Activated naive CD4-positive, alpha-beta T cell treated with anti-CD3 and anti-CD28 coated beads, Interleukin-2, amount 50 U/mL, for 16 hours (primary cell): ENCODE measurements around the gene GUCA2B.

Source experiments
- DNase-seq: peaks from one replicate; pipeline ENCODE4 v3.0.0-alpha.2; 2020

Gene GUCA2B

DNA sequence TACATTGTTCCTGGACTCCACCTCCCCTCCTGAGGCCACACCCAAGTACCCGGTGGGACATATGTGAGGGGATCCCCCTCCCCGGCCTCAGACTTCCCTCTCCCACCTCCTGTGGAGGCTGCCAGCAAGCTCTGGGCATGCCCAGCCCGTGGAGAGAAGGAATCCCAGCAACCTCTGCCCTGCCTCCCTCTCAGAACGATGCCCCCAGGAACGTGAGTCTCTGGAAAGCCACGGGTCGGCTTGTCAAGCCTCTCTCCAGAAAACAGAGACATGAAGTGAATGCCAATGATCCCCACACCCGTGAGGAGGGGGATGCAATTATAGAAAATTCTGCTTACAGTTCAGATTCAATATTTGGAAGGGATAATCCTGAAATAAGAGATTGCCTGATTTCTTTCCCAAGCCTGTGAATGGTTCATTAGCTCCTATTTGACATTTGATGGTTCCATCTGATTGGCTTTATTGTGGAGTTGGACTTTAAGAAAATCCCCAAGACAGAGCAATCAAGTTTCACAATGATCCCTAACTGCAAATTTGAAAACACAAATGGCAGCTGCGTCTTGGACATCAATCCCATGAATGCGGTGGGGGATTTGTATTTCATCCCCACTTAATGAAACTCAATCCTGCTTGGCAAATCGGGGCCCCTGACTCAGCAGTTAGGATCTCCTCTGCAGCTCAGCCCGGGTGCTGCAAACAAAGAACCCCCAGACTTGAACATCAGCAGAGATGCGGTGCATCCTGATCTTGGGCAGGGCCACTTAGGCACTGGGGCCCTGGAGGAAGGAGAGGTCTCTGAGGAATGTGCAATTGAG is 9.1 kb upstream of the GUCA2B start:
- DNase-seq = no peak

DNA sequence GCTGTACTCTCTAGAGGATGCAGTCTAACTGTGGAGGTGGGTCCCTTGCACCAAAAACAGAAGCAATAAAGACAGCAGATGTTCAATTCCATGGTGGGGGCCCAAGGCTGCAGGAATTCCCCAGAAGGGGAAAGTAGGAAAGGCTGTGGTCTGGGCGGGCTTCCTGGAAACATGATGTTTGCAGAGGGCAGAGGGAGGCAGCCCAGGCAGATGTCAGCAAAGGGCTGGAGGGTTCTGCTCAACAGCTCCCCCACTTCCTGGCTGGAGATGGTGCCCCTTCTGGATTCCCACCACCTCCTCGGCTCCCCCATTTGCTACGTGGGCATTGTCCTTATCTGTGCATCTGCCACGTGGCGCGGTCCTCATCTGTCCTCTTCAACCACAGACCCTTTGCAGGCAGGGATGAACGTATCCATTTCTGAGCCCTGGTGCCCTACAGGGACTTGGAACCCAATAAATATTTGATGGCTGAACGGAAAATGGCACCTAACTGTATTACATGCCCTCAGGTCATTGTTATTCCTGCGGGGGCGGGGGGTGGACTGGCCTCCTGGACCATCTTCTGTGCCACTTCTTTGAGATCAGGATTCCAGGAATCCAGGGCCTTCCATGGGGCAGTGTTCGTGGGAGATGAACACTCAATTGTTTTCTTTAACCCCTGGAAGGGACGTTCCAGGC is 8.4 kb upstream of the GUCA2B start:
- DNase-seq = no peak

DNA sequence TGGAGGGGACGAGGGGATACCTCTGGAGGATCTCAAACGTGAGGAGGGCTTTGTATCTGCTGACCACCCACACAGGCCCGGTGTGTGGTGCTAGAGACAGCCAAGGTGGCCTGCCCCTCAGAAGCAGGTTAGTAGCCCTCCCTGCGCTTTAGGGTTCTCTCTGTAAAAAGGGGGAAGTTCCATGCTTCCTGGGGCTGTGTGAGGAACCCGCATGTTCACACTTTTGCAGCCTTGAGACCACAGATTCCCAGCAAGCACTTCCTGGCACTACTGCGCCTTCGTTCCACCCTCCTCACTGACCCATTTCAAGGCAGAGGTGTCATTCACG is 7.9 kb upstream of the GUCA2B start:
- no peak for DNase-seq

DNA sequence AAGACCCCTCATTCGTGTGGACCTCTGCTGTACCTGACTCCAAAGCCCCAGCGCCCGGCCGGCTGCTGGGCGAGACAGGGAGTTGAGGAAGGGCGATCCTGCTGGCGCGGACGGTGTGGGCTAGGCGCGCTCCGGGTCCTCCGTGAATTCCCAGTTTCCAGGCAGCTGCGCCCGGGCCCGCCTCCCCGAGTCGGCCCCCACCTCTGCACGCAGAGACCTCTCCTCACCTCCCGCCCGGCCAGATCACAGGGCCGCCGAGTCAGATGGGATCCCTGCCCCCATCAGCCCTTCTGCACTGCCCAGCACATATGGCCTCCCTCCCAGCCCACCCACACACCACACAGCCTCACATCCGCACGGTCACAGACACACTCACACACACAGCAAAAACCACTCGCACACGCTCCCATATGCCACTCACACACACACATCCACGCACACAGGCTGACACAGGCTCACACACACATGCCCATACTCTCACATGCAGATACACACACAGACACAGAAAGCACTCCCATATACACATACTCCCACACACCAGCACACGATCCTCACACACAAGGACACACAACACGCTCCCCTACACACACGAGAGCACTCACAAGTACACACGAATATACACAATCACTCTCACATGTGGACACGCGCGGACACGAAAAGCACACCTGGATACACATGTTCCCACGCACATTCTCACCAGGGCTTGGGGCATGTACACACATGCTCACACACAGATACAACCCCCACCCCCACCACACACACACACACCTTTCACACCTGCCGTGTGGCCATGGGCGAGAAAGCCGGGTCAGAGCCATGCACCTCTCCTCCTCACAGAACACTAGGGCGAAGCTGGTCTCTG is 7.2 kb upstream of the GUCA2B start:
- DNase-seq = no peak

DNA sequence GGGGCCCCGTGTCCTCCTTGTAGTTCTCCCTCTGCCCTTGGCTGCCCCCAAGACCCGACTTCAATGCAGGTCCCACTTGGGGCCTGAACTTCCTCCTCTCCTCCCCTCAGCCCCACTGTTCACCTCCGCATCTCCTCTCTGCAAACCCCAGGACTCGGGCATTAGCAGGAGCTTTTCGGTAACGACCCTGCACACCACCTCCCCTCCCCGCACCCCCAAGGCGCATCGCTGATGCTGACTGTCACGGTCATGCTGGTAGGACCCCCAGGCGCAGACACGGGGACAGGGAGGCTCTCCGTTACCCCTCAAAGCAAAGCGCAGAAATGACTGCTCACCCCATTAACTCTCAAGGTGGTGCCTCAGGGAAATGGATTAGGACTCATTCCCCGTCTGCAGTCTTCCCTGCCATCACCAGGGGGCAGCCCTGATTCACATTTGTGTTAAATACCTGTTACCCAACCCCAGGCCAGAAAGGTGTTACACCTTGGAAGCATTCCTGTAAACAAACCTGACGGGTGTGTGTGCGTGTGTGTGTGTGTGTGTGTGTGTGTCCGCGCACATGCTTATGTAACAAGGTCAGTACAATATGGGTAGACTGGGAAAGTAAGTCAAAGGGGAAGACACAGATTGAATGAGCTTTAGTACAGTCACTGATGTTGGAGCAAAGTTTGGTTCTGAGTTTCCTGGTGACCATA is 6.4 kb upstream of the GUCA2B start:
- DNase-seq = peak; percentile 76

DNA sequence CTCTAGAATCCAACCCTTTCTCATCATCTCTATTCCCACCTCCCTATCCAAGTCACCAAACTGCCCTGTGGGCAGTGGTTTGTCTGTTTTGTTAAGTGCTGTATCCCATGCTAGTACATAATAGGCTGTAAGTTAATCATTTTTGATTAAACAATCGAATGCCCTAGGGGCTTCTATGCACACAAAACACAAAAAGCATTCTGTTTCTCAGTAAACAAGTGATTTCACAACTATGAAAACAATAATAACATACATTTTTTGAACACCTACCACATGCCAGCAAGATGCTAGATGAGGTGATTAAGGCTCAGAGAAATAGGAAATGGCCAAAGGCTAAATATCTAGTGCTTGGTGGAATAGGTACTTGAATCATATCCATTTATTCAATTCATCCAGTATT is 5.0 kb upstream of the GUCA2B start:
- no peak for DNase-seq

DNA sequence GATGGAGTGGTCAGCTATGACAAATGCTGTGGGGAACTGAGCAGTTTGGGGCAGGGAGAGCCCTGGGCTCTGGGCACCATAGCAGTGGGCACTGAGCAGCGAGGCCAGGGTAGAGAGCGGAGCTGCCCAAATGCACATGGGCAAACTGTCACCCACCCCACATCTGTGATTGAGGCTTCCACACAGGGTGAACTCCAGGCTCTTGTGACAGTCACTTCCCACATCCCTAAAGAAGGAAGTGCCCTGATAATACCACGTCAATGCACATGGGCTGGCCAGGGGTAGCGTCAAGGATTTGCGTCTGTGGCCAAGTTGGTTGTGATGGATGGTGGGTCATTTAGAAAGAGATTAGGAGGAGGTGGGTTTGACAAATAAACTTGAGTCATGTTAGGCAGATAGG is 2.6 kb upstream of the GUCA2B start:
- no peak for DNase-seq

DNA sequence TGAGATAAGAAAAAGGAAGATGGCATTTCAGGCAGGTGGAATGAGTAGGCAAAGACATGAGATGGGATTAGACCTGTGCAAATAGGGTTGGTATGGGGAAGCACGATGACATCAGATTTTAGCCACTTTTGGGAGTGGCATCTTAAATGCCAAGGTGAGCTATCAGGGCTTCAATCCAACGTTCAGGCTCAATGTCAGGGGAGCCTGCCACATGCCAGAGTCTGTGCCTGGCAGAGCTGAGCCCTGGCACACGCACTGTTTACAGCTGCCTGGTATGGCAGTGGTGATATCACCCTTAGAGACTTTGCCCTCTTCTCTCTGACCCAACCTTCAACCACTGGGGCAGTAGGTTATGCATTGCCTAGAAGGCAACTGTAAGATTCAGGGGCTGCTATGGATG is 1.1 kb upstream of the GUCA2B start:
- DNase-seq = no peak

DNA sequence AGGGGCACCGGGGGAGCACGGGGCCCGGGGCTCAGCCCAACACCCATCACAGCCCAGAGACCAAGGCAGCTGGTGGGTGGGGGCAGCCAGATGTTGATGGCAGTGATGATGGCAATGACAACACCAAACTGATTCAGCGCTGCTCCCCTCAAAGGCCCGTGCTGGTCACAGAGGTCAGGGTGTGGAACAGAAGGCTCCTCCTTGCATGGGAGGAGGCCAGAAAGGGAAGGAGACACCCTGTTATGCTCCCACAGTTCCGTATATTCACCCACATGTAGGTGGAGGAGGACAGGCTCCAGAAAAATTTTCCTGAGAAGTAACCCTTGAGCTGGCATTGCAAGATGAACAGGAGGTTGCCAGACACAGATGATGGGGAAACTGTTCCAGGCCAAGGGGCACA is 414 bp downstream of the GUCA2B start:
- no peak for DNase-seq

DNA sequence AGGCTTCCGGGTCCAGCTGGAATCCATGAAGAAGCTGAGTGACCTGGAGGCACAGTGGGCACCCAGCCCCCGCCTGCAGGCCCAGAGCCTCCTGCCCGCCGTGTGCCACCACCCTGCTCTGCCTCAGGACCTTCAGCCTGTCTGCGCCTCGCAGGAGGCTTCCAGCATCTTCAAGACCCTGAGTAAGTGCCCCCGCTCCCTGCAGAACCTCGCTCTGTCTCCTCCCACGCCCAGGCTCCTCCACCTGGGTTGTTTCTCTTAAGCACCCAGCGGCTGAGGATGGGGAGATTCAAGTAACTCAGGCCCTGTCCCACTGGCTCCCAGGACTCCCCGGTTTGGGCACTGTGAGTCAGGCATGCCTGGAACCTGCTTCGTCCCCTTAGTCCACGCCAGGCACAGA is 1.5 kb downstream of the GUCA2B start:
- no peak for DNase-seq

DNA sequence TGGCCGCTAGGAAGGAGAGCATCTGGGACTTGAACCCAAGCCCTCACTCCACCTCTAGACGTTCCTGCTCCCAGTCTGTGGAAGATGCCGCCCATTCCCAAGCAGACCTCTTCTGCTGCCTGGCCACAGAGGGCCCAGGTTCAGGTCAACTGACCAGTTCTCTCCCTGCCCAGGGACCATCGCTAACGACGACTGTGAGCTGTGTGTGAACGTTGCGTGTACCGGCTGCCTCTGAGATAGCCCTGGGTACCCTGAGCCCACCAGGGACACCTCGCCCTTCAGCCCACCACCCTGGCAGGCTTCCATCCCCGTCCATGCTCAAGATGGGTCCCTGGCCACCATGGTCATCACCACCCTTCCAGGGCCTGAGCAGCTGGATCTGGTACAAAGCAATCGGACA is 2.2 kb downstream of the GUCA2B start:
- DNase-seq = no peak

DNA sequence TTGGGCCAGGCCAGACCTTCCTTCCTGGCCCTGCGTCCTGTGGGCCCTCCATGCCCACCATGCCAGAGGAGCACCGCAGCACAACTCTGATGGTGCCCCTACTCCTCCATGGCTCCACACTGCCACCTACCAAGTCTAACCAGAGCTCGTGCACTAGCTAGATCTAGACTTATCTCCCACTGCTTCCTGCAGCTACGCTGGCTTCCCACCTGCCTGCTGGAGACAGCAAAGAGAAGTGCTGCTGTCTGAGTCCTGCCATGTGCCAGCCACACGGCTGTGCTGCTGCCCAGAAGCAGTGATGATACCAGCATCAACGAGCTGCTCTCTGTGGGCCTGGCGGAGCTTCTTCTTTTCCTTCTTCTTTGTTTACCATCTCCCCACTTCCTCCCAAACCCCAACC is 4.5 kb downstream of the GUCA2B start:
- DNase-seq = no peak

DNA sequence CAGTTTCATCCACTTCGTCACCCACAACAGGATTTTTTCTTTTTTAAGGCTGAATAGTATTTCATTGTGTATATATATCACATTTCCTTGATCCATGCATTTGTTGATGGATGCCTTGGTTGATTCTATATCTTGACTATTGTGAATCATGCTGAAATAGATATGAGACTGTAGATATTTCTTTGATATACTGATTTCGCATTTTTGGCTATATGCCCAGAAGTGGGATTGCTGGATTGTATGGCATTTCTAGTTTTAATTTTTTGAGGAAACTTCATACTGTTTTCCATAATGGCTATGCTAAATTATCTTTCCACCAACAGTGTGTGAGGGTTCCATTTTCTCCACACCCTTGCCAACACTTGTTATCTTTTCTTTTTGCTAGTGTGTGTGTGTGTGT is 5.0 kb downstream of the GUCA2B start:
- no peak for DNase-seq

DNA sequence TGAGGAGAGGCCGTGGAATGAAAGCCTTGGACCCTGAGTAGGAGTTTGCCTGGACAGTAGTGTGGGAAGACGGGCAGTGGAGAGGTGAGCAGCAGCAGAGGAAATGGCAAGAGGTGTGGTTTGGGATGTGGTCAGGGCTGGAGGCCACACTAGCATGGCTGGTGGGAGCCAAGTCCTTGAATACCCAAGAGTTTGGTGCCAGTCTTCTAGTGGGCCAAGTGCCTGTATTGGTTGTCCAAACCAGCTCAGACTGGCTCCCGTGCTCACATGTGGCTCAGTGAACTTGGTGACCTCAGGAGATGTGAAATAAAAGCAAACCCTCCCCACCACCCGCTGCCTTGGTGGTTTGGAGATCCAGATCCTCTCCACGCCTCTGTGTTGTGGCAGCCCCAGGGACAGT is 9.0 kb downstream of the GUCA2B start:
- no peak for DNase-seq

DNA sequence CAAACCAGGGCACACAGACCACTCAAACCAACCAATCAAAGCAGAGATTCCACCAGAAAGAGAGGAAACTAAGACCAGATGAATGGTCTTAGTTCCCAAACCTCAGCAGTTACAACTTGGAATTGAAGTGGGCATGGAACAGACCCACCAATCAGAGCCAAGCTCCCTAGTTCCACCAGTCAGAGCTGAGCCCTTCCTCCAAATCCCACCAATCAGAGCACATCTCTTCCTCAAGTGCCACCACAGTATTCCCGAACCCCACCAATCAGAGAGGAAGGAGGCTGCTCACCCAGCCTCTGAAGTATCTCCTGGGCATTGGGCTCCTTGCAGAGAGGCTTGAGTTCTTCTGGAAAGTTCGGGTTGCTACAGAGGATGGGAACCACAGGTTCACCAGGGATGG is 9.9 kb downstream of the GUCA2B start:
- DNase-seq = no peak

DNA sequence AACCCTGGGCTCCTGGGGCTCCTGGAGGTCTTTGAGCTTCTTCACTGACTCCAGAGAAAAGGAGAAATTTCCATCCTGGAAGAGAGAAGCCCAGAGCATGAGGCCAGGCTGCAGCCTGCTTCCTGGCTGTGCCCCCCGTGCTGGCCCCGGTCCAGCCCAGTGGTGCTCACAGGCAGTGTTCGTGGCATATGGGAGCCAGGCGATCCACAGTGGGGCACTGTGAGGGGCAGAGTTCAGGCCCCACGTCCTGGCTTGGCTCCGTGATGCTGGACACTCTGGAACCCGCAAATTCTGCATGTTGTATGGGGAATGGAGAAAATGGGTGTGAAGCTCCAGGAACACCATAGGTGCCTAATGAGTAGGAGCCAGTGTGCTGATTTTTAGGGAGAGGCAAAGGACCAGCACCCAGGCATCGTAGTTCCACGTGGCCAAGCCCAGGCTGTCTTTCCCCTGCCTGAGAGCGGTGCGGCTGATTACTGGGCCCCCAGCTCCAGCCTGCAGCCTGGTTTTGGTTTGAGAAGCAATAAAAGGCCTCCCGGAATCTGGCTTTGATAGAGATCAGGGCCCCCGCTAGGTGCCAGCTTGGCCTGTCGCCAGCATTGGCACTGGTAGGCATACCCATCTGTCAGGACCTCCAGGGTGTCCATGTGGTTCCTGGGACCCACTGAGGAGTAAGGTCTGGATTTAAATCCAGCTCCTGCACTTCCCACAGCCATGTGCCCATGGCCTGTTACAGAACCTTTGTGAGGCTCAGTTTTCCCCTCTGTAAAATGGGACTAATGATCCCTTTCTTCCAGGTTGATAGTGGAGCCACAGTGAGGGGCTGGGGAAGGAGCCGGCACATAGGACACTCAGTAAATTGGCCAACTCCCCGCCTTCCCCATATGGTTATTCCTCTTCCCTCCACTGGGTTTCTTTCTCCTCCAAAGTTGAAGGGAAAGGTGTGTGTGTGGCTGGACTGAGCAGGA is 10.6 kb downstream of the GUCA2B start:
- no peak for DNase-seq

DNA sequence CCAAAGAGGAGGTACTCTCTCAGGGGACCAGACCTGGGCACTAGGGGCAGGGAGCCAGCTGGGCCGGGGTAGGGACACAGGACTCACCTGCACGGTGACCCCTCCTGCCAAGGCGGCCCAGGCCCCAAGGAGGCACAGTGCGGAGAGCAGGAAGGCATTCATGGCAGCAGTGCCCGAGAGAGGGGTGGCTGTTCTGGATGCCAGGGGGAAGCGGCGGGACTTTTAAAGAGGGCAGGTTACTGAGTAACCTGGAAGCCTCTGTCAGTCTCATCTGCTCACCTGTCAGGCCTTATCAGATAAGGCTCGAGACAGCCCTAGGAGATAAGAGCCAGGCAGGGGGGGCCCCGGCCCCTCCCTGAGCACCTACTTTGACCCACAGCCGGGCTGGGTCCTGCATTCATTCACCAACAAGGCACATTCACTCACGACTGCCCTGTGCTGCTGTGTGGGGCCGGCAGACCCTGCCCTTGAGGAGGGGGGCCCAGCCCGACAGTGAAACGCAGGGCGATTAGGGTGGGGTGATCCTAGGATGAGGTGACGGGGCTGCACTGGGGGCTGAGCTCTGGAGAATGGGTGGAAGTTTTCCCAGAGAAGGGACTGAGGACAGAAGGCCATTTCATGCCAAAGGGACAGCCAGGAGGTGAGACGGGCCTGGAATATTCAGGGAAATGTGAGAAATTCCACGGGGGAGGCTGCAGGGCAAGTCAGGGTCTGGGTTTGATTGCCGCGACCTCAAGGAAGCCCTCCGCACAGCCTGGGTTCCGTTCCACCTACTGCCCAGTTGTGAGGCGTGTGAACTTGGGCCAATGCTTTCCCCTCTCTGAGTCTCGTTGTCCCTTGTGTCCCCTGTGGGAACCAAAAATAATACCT is 11.6 kb downstream of the GUCA2B start, which contains the start of gene GUCA2A:
Gene GUCA2A (minus strand): TSS at position 195 of the 870 bp plus-strand sequence. CDS start 33 bp downstream, at position 162.
- DNase-seq = no peak

DNA sequence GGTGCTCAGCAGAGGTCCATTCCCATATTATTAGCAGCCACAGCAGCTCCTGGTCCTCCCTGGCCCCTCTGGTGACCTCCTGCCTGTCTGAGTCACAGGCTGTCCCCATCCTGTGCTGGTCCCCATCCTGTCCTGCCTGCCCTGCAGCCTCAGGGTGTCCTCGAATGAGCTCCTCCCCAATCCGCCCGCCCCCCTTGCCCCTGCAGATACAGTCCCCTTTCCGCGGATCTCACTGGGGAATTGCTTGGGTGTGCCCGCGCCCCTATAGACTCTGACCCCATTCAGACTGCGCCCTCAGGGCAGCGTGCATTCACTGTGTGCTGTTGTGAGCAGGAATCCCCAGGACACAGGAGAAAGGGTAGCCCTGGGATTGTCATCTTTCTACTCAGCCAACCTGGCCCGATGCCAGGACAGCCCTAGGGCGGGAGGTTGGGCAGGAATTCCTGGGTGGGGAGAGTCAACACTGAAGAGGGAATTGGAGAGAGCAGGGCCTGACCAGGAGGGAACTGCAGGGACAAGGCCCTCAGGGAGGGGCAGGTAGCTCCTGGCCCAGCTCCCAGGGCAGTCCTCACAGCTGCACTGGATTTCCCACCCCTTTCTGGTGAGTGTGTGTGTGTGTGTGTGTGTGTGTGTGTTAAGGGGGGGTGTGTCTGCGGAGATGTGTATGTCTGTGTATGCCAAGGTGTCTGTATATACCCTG is 12.5 kb downstream of the GUCA2B start:
- no peak for DNase-seq

DNA sequence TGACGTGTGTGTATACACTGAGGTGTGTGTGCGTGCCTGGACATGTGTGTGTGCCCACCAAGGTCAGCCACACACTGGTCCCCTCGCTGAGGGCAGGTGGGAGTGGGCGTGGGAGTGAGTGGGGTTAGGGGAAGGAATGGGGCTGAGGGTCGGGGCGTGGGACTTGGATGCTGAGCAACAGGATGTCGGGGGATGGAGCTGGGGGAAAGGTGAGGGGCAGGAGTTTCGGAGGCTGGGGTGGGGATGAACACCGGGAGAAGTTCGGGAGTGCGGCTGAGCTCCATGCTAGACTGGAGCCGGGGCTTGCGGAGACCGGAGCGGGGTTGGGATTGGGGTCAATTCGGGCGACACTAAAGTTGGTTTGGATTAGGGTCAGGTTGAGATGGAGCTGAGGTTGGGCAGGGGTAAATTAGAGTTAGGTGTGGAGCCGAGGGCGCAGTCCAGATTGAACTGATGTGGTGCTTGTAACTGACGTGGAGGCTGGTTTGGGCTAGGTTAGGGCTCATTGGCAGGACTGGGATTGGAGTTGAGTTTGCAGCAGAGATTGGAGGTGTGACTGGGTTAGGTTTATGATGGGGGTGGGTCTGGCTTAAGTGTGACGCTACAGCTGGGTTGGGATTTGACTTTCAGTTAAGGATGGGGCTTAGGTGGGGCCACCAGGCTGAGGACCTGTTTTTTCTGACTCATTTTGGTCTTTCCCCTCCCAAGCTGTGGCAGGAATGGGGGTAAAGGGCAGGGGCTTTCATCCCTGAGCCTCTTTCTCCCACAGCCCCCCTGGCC is 14.6 kb downstream of the GUCA2B start:
- DNase-seq = no peak

DNA sequence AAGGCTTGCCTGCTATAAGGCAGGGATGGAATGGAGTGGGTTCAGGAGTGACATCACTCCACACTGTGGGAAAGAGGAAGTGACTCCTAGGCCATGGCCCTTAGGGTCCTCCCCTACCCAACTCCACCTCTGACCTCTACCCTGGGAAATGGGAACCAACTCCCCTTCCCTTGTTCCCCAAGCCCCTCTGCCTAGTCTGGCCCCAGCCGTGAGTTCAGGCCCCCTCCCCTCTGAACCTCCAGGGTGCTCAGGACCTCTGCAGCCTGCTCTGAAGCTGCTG is 15.1 kb downstream of the GUCA2B start:
- DNase-seq = no peak
